Measurements from ENCODE around the gene PRDM15. TPM values are rescaled to one million over a fixed set of nuclear protein-coding genes. Genes with fewer than 3 reads are reported as not detected.

PRDM15 gene
- total RNA-seq, 2 donors from 2014 or later: 12.9 to 22.1 TPM

- ATAC-seq (peak; percentile 31 to 65), DNase-seq (ENCODE audit: low spot score) (no peak)
- H3K27me3 Mint-ChIP-seq: peaks cover 54 to 64% of the 10 kb centered on the region in 2 donors
- peak within 1 kb of the TSS; percentile 60 for H3K4me3 Mint-ChIP-seq
- H3K36me3 Mint-ChIP-seq: peaks cover 10% of the 10 kb centered on the region
- peaks cover 21 to 22% of the 10 kb centered on the region in 2 donors for H3K4me1 Mint-ChIP-seq (ENCODE audit: low read depth in 2 of 2)
- H3K27ac Mint-ChIP-seq: no peak within 1 kb of the TSS
- H3K9me3 Mint-ChIP-seq: no peaks in the 10 kb centered on the region
Observed at GRCh38 chr21:41766883-41767605, 112.1 kb downstream of the PRDM15 start, which contains the start of gene RIPK4. RIPK4 (minus strand) TSS chr21:41767052; CDS start chr21:41767041, 11 bp downstream.

DNA sequence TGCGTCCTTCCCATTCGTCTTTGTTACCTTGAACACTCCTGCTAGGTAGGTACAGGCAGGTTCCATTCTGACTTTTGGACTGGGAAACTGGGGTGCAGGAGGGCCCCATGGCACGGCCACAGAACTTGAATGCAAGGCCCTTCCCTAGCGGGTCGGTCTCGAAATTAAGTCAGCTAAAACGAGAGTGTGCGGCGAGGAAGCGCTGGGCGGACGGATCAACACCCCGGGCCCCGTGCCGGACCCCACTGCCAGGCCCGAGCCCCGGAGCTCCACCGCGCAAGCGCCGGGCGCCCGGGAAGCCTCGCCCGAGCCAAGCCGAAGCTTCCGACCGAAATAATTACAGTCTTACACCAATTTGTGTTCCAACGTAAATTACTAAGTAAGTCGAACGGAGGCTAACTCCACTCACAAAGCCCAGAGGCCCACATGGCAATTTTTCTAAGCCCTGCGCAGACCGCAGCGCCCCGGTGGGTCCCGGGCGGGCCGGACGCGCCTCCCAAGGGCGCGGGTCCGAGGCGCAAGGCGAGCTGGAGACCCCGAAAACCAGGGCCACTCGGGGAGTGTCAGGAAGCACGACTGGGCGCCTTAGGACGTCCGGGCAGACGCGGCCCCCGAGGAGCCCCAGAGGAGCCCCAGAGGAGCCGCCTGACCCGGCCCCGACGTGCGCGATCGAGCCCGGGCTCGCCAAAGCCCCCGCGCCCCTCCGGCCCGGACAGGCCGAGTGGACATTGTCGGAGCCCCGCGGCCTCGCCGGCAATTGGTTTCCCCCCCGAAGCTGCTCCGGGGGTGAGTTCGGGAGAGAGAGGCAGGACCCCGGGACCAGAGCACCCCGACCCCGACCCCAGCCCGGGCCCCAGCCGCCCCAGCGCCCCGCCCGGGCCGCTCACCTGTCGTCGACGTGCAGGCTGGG is 112.9 kb downstream of the PRDM15 start:
- Mint-ChIP-seq H3K4me3 (no peak overlapping the region), H3K36me3 (peaks cover 10% of the 10 kb centered on the region), H3K9me3 (no peaks in the 10 kb centered on the region), H3K27ac (no peak overlapping the region), H3K27me3 (peaks cover 58 to 65% of the 10 kb centered on the region in 2 donors), H3K4me1 (ENCODE audit: low read depth in 2 of 2) (peaks cover 25% of the 10 kb centered on the region in 2 donors)
- no peak for DNase-seq (ENCODE audit: low spot score)
- ATAC-seq: no peak

DNA sequence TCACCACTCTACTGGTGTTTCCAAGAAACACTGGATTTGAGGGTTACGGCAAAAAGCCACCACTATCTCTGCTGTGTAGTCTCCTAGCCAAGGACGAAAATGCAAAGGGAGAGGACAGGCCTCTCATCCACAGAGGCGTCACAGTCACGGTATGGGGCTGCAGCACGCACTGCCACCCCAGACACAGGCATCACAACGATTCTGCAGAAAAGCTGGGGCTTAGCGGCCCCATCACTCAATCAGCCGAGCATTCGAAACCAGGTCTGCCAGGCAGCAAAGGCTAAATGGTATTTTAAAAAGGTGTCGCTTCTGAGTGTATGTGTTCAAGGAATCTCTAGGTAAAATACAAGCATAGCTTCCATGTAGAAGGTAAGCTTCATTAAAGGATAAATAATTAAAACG is 113.7 kb downstream of the PRDM15 start:
- peaks cover 10% of the 10 kb centered on the region for H3K36me3 Mint-ChIP-seq
- H3K9me3 Mint-ChIP-seq: no peaks in the 10 kb centered on the region
- H3K4me3 Mint-ChIP-seq: no peak overlapping the region
- no peak overlapping the region for H3K27ac Mint-ChIP-seq
- peaks cover 30% of the 10 kb centered on the region in 2 donors for H3K4me1 Mint-ChIP-seq (ENCODE audit: low read depth in 2 of 2)
- H3K27me3 Mint-ChIP-seq: peaks cover 59 to 65% of the 10 kb centered on the region in 2 donors
- DNase-seq (ENCODE audit: low spot score) (no peak), ATAC-seq (no peak)

DNA sequence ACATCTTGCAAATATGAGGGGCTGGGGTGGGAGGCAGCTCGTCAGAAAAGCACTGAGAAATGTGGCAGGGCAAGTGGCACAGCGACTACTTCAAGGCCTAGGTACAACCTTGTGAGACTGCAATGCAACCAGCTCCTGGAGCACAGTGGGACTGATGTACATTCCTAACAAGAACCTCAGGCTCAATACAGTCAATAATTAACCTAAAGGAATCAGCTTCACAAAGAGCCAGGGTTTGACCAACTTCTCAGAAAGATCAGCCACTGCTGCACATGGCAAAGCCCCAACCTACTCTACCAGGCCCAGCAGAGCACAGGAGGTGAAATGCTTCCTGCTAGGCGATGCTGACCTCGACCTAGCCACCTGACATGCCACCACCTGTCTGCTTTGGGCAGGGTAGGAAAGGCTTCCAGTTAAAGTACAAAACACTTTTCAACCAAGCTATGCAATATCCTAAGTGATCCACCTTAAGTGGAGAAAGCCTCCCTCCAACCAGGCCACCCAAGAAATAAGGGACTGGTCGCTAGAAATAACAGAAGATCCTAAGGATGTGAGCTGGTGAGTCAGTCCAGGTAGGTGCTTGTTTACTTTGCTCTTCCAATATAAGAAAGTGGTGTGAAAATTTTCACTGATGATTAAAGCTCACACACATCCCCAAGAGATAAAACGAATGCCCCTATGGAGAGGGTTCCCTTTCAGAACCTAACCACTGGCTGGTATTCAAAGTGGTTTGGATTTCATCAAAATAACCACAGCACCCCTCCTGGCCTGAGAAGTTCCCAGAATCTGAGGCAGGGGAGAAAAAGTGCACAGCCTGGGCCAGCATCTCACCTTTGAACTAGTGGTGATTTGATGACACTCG is 114.4 kb downstream of the PRDM15 start:
- H3K9me3 Mint-ChIP-seq: no peaks in the 10 kb centered on the region
- no peak for DNase-seq (ENCODE audit: low spot score)
- H3K27ac Mint-ChIP-seq: no peak overlapping the region
- ATAC-seq: no peak
- H3K4me3 Mint-ChIP-seq: no peak overlapping the region
- peaks cover 30 to 34% of the 10 kb centered on the region in 2 donors for H3K4me1 Mint-ChIP-seq (ENCODE audit: low read depth in 2 of 2)
- peaks cover 10% of the 10 kb centered on the region for H3K36me3 Mint-ChIP-seq
- peaks cover 58 to 70% of the 10 kb centered on the region in 2 donors for H3K27me3 Mint-ChIP-seq

GRCh38 chr21:41763996-41764395 is 115.1 kb downstream of the PRDM15 start:
- peaks cover 28 to 32% of the 10 kb centered on the region in 2 donors for H3K4me1 Mint-ChIP-seq (ENCODE audit: low read depth in 2 of 2)
- H3K27ac Mint-ChIP-seq: no peak overlapping the region
- DNase-seq (ENCODE audit: low spot score) (no peak), ATAC-seq (no peak)
- H3K4me3 Mint-ChIP-seq: no peak overlapping the region
- H3K36me3 Mint-ChIP-seq: peaks cover 10% of the 10 kb centered on the region
- peaks cover 52 to 69% of the 10 kb centered on the region in 2 donors for H3K27me3 Mint-ChIP-seq
- no peaks in the 10 kb centered on the region for H3K9me3 Mint-ChIP-seq

DNA sequence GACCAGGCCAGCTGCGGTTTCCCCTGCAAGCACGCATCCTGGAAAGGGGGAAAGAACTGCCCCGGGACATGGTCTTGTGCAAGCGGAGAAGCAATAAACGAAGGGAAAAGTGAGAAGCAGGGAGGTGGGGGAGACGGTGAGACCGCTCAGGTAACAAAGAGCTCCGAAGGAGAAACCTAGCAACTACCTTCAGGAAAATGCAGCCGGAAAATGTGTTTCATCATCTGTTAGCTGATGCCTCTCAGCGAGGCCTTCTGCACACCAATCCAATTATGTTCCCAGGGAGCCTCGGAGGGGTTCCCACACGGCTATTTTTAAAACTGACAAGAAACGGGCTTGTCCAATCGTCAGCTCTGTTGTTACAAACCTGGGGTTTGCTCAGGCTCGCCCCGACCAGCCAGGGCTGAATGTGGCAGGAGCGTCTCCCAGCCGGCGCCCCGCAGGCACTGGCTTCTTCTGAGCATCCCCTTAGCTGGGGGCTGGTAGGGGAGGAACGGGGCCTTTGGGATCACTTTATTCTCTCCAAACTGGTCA is 115.7 kb downstream of the PRDM15 start:
- Mint-ChIP-seq H3K4me1 (ENCODE audit: low read depth in 2 of 2) (peaks cover 23 to 28% of the 10 kb centered on the region in 2 donors), H3K9me3 (no peaks in the 10 kb centered on the region), H3K36me3 (peaks cover 10% of the 10 kb centered on the region), H3K27me3 (peaks cover 49 to 63% of the 10 kb centered on the region in 2 donors), H3K4me3 (no peak overlapping the region), H3K27ac (no peak overlapping the region)
- DNase-seq (ENCODE audit: low spot score): no peak
- no peak for ATAC-seq

DNA sequence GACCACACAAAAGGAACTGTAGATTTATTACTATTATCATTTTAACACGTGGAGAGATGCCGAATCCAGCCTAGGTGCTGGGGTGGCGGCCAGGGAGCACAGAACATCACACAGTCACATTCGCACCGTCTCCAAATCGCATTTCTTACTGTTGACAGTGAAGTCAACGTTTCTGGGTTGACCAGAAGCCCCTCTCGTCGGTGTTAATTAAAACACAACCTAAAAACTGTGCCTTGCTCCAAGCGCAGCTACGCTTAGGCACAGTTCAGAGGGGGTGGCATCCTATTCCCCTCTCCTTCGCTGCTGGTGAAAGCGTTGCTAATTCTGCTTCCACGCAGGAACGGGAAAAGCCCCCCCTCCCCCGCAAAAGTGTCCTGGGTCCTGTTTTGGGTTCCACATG is 116.4 kb downstream of the PRDM15 start:
- DNase-seq (ENCODE audit: low spot score) (no peak), ATAC-seq (no peak)
- Mint-ChIP-seq H3K4me1 (ENCODE audit: low read depth in 2 of 2) (peaks cover 16 to 21% of the 10 kb centered on the region in 2 donors), H3K9me3 (no peaks in the 10 kb centered on the region), H3K27me3 (peaks cover 47 to 56% of the 10 kb centered on the region in 2 donors), H3K27ac (no peak overlapping the region), H3K4me3 (no peak overlapping the region), H3K36me3 (peaks cover 7% of the 10 kb centered on the region)

DNA sequence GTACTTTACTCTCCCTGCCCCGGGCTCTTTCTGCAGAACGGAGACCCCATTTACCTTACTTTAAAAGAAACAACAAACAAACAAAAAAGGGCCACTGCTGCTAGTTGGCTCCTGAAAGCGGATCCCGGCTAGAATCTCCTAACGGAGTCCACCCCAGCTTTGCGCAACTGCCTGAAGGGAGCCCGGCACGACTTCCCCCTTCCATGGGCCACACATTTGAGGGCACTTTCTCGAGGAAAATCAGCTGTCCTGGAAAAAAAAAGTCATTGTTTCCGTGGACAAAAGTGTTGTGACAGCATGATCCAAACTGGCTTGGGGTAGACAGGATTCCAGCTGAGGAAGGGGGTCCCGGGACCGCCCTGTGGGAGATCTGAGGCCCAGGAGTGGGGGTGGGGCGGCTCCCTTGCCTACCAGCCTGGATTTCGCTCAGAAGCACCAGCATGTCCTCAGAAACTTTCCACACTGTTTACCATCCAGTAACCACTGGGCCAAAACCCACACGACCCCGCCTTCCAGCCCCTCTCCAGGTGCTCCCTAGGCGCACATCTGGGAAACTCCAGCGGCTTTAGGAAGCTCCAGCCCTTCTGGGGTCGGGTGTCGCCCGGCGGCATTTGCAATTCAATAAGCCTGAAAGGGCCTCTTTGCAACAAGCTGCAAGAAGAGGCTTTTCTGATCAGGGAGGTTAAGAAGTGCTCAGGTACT is 117.1 kb downstream of the PRDM15 start:
- ATAC-seq: no peak
- Mint-ChIP-seq H3K36me3 (peaks cover under 1% of the 10 kb centered on the region), H3K4me1 (ENCODE audit: low read depth in 2 of 2) (peaks cover 9 to 14% of the 10 kb centered on the region in 2 donors), H3K27me3 (peaks cover 40 to 49% of the 10 kb centered on the region in 2 donors), H3K9me3 (no peaks in the 10 kb centered on the region), H3K27ac (no peak overlapping the region), H3K4me3 (no peak overlapping the region)
- no peak for DNase-seq (ENCODE audit: low spot score)

DNA sequence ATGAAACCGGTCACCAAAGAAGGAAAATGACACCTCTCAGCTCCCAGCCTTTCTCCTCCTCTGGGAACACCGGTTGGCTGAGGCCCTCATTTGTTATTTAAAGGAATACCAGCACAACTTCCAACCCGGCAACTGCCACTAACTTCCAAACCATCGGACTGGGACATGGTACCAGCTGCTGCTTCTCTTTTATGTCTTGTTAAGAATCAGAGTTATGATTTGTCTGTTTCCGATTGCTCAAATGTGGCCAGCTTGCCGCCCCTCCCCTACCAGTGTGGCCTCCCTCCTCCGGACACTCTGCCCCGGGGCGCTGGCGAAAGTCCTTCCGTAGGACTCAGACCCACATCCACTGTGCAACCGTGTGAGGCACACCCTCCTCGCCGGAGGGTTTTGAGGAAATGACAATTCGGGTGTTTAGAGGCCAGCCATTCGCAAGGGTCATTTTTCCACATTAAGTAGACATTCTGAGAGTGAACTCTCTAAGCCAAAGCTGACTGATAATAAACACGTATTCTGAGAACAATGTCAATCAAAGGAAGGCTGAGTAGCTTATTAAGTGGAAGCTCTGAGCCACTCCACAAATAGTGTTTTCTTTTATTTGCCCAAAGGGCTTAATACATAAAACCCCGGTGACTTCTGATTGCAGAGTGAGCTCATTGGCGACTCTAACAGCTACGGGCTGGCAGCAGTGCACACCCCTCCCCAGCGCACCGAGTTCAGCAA is 117.8 kb downstream of the PRDM15 start:
- Mint-ChIP-seq H3K4me3 (no peak overlapping the region), H3K36me3 (no peaks in the 10 kb centered on the region), H3K27ac (no peak overlapping the region), H3K9me3 (no peaks in the 10 kb centered on the region), H3K27me3 (peaks cover 40 to 47% of the 10 kb centered on the region in 2 donors), H3K4me1 (ENCODE audit: low read depth in 2 of 2) (peaks cover 8 to 13% of the 10 kb centered on the region in 2 donors)
- DNase-seq (ENCODE audit: low spot score) (no peak), ATAC-seq (no peak)

DNA sequence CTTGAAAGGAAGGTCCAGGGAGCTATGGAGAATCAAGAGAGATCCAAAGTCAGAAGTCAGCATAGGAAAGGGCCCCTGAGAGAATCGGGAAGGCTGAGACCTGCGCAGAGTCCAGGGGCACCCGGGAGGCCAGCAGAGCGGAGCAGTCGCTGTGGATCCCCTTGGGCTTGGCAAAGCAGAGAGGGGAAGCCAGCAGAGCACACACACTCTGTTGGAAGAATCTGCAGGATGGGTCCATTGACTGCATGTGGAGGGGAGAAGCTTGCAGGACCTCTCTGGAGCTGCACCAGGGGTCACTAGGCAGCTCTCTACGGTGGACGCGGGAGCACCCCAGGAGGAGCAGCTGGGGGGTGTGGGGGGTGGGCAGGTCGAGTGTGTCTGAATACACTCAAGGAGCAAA is 118.7 kb downstream of the PRDM15 start:
- no peak for DNase-seq (ENCODE audit: low spot score)
- H3K4me1 Mint-ChIP-seq (ENCODE audit: low read depth in 2 of 2): peaks cover 8 to 13% of the 10 kb centered on the region in 2 donors
- no peak for ATAC-seq
- H3K9me3 Mint-ChIP-seq: no peaks in the 10 kb centered on the region
- H3K36me3 Mint-ChIP-seq: no peaks in the 10 kb centered on the region
- H3K27ac Mint-ChIP-seq: no peak overlapping the region
- peaks cover 37 to 42% of the 10 kb centered on the region in 2 donors for H3K27me3 Mint-ChIP-seq
- H3K4me3 Mint-ChIP-seq: no peak overlapping the region

GRCh38 chr21:41759926-41760325 is 119.2 kb downstream of the PRDM15 start:
- Mint-ChIP-seq H3K9me3 (no peaks in the 10 kb centered on the region), H3K4me3 (no peak overlapping the region), H3K4me1 (ENCODE audit: low read depth in 2 of 2) (peaks cover 8 to 13% of the 10 kb centered on the region in 2 donors), H3K36me3 (no peaks in the 10 kb centered on the region), H3K27me3 (peaks cover 34 to 37% of the 10 kb centered on the region in 2 donors), H3K27ac (no peak overlapping the region)
- DNase-seq (ENCODE audit: low spot score) (no peak), ATAC-seq (no peak)

DNA sequence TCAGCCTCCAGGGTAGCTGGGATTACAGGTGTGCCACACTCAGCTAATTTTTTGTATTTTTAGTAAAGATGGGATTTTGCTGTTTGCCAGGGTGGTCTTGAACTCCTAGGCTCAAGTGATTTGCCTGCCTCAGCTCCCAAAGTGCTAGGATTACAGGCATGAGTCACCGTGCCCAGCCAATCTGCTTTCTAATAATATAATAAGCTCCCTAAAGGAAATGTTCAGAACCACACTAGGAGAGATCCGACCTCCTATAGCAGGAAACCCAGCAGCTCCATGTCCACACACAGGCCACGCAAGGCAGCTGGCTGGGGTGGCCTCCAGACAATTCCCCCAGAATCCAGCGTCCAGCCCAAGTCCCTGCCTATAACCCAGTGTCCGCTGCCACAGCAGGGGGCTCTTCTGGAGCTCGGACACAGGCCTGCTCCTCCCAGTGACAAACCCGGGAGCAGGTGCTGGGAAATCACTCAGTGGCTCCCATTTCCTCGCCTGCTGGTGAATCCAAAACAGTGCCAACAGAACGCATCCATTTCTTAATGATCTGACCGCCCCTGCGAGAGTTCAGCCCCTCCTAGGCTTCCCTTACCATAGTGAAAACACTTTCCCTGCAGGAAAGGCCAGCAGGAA is 119.8 kb downstream of the PRDM15 start:
- ATAC-seq (no peak), DNase-seq (ENCODE audit: low spot score) (no peak)
- Mint-ChIP-seq H3K27me3 (peaks cover 30 to 32% of the 10 kb centered on the region in 2 donors), H3K36me3 (no peaks in the 10 kb centered on the region), H3K4me1 (ENCODE audit: low read depth in 2 of 2) (peaks cover 8 to 13% of the 10 kb centered on the region in 2 donors), H3K4me3 (no peak overlapping the region), H3K9me3 (no peaks in the 10 kb centered on the region), H3K27ac (no peak overlapping the region)

Data from natural killer cell treated with Interleukin-12 subunit alpha and Interleukin-12 subunit beta and Interleukin-15 and Interleukin-18, amount 100 ng/mL, for 72 hours (primary cell).